ENCODE results near the gene RAB10.
"Not testable (repeated sequence)": the region's sequence is repeated elsewhere in the genome, so short reads cannot be mapped to it uniquely, and the experiment has no call there.

DNA sequence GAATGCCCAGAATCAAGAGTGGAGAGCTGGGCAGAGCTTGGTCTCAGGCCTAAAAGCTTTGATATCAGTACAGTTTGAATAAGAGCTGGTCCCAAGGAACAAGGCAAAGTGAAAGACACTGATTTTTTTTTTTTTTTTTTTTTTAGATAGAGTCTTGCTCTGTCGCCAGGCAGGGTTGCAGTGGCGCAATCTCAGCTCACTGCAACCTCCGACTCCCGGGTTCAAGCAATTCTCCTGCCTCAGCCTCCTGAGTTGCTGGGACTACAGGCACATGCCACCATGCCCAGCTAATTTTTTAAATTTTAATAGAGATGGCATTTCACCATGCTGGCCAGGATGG is 17.2 kb upstream of the RAB10 start:
- TF ChIP-seq EZH2 (IDR thresholded peaks at IDR 0.05; ENCODE audit: borderline replicate concordance, insufficient read depth, low read length, poor library complexity, severe bottlenecking); EP300 (conservative IDR thresholded peaks at IDR 0.05; ENCODE audit: poor library complexity, severe bottlenecking); TAF1 (IDR thresholded peaks at IDR 0.05; ENCODE audit: low read depth); REST (IDR thresholded peaks at IDR 0.05; ENCODE audit: borderline replicate concordance): not testable (repeated sequence)
- TF ChIP-seq, protein P1, sequence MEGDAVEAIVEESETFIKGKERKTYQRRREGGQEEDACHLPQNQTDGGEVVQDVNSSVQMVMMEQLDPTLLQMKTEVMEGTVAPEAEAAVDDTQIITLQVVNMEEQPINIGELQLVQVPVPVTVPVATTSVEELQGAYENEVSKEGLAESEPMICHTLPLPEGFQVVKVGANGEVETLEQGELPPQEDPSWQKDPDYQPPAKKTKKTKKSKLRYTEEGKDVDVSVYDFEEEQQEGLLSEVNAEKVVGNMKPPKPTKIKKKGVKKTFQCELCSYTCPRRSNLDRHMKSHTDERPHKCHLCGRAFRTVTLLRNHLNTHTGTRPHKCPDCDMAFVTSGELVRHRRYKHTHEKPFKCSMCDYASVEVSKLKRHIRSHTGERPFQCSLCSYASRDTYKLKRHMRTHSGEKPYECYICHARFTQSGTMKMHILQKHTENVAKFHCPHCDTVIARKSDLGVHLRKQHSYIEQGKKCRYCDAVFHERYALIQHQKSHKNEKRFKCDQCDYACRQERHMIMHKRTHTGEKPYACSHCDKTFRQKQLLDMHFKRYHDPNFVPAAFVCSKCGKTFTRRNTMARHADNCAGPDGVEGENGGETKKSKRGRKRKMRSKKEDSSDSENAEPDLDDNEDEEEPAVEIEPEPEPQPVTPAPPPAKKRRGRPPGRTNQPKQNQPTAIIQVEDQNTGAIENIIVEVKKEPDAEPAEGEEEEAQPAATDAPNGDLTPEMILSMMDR (IDR thresholded peaks at IDR 0.05; ENCODE audit: poor library complexity, severe bottlenecking): not testable (repeated sequence)
